Hindlimb muscle (tissue), 1 donor: ENCODE data around the gene LBR. TPM values are rescaled to one million over a fixed set of nuclear protein-coding genes. Genes with fewer than 3 reads are reported as not detected.

Experiments
- DNase-seq: peaks from one replicate; pipeline ENCODE4 v3.0.0-alpha.2; 2013
- polyA plus RNA-seq: library from polyadenylated mRNA; unstranded; fragments of 120-200 nt; gene quantifications from one replicate; pipeline ENCODE4 v1.2.1, GENCODE V29; 2013; ENCODE audit not compliant: insufficient read length

Gene LBR
- polyA plus RNA-seq, 1 donor = 35.5 TPM

DNA sequence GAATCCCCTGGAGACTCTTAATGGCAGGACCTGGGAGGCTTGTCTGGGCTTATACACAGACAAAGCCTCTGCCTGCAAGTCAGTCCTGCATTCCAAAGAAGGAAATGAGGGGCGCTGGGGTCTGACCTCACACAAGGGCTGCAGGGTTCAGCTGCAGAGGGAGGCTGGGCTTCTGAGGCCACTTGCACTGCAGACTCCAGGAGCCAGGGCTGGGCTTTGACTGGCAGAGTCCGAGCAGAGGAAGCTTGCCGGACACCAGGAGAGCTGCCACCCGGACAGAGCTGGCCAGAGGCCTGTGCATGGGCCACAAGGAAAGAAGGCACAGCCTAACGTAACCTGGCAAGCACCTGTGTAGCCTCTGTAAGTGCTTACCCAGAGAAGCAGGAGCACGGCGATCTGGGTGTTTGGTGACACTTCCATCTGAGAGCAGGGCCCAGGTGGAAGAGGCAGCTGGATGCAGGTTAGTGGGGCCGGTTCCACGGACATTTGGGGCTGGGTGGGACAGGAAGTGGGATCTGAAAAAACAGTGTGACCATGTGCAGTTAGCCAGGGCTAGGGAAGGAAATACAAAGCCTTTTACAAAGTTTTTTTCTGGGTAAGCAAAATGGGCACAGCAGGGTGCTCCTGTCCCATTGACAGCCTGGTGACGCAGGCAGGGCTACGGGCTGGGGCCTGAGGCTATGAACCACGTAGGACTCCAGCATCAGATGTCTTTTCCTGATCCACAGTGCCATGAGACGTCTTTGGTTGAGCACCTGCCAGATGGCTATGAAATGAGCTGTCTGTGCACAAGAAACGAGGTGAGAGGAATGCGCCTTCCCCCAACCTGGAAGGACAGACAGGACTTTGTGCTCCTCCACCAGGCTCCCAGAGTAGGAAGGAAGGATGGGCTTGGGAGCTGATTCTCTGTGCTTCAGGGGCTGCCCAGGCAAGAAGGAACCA lies 37.3 kb upstream of the LBR start:
- no peak for DNase-seq

GRCh38 chr1:225462714-225463574 lies 35.1 kb upstream of the LBR start:
- no peak for DNase-seq

DNA sequence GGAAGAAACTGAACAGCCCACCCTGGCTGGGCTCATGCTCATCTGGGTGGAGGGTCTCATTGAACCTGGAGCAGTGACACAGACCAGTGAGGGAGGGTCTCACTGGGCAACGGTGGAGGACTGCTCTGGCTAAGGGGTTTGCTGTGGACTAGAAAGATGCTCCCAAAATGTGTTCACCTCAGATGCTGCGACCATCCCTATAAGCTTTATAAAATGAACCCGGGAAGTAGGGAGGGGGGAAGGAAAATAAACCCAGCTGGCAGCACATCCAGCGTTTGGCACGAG lies 34.5 kb upstream of the LBR start:
- no peak for DNase-seq

- no peak for DNase-seq
Measured at GRCh38 chr1:225461533-225462428, 33.9 kb upstream of the LBR start.

DNA sequence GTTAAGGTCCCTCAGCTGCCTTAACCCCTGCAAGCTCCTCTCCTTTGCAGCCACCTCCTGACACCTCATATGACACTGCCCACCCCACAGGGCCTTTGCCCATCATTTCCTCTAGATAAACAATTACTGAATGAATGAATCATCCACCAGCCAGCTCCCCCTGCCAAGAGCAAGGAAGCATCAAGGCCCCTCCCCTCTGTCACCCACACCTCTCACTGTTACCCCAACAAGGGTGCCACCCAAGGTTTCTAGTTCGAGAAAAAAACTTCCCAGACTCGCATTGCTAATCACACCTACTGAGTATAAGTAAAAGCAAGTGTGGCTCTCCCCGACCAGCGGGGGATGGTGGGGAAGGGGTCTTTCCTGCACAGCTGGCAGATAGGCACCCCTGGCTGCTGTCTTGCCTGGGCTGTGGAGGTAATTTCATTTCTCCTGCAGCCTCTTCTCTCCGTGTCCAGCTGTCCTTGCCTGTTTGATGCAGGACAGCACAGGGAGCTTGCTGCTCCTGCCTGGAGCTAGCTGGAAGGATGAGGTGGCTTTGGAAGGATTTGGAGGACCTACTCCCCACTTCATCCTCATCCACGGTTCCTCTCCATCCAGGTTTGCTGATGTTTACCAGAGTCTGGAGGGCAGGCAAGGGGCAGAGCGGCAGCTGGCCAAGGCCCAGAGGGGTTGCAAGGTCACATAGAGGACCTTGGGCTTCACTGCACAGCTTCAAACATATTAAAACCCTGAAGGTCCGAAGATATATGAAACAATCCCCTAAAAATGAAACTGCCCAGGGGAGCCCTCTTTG lies 33.1 kb upstream of the LBR start:
- no peak for DNase-seq

DNA sequence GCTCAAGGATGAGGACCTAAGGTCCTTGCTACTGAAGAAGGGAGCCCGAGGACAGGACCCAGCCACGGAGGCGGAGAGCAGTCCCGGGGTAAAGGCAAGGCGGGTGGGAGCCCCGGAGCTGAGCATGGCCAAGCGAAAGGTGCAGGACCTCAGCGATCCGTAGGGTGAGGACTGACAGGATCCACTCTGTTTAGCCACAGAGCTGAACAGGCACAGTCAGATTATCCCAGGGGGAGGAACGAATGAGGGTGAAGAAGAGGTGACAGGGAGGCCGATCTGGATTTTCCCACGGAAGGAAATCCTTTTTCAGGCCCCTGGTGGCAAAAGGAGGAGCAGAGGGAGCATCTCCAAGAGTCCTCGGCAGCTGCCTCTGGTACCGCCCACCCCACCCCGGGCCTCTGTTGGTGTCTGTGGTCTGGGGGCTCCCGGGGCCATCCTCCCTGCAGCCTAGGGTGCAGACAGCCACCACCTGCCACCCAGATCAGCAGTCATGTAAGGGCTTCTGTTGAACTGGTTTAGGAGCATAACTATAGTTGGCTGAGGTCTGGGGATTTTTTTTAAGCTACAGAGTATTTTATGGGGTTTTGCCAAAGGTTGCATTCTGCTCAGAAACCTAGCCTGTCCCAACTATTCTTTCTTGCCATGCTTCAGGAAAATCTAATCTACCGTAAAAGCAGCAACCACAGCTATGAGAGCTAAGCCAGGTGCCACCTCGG lies 32.3 kb upstream of the LBR start:
- DNase-seq = no peak

- no peak for DNase-seq
Measured at GRCh38 chr1:225458222-225458631, 30.4 kb upstream of the LBR start.

- DNase-seq = no peak
Measured at GRCh38 chr1:225454733-225455132, 26.9 kb upstream of the LBR start.

- no peak for DNase-seq
Measured at GRCh38 chr1:225453797-225454648, 26.2 kb upstream of the LBR start.

DNA sequence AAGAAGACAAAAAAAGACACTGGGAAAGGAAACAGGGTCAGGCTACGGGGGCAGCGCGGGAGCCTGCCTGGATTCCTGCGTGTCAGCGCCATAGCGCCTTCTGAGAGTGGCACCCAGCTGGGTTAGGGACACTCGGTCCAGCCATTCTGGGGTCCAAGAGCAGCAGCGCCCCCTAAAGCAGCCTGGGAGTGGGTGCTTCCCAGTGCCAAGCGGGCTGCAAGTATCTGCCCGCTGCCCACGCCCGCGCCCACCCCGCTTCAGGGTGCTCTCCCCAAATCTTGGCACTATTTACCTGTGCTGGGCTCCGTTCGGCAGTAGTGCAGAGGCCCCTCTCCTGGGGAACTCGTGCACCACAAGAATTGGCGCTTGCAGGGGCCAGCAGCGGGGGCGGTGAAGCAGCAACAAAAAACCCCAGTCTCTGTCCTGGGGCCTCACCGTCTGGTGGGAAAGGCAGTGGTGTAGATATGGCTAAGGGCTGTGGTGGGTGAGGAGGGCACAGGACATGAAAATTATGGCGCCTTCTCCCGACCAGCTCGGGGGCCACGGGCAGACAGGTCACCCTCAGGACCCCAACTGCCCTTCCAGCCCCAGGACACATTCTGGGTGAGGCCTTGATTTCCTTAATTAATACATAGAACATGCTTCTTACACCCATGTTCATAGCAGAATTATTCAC lies 24.1 kb upstream of the LBR start:
- DNase-seq = no peak

DNA sequence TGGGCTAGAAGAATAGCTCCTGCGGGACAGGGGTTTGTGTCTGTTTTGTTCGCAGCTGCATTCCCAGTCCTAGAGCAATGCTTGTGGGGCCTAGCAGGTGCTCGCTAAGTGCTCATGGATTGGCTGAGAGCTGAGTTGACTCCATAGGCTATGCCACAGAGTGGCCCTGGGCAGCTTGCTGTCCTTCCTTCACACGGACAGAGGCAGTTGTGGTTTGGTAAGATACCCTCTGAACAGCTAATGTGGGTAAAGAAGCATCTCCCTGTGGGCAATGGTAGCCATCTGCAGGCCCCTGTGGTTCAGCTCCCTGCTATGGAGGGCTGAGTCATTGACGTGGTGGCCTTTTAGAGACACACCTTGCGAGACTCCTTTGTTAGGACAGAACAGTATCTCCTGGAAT lies 23.5 kb upstream of the LBR start:
- DNase-seq = no peak

GRCh38 chr1:225450491-225451191 lies 22.8 kb upstream of the LBR start:
- DNase-seq = no peak

DNA sequence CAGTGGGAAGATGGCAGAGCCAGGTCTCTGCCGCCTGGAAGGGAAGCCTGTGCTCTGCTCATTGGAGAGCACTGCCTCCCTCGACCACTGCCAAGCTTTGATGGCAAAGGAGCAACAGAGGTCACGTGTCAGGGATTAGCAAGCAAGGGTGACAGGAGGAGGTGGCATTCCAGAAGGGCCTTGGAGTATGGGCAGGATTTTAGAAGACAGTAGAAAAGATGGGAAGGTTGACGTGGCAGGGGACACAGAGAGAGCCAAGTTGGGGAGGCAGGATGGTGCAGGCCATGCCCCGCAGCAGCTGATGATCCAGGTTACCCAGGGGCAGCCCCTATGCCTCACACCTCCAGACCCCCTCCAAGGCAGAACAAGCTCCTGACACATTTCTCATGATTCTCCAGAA lies 21.9 kb upstream of the LBR start:
- DNase-seq = no peak

- DNase-seq = no peak
Measured at GRCh38 chr1:225449261-225449660, 21.4 kb upstream of the LBR start.

GRCh38 chr1:225448146-225448805 lies 20.4 kb upstream of the LBR start:
- DNase-seq = no peak

- peak; percentile 56 for DNase-seq
Measured at GRCh38 chr1:225447650-225448089, 19.8 kb upstream of the LBR start.

- no peak for DNase-seq
Measured at GRCh38 chr1:225446981-225447615, 19.3 kb upstream of the LBR start.

- DNase-seq = no peak
Measured at GRCh38 chr1:225446595-225446960, 18.7 kb upstream of the LBR start.
